GM19035 (cell line): ENCODE measurements around the gene CARD16.

Source experiments
- ATAC-seq: cut with Tn5 transposase; IDR thresholded peaks from one replicate; pipeline ENCODE4 v1.9.1; 2021; ENCODE audit not compliant: unreplicated experiment

CARD16 gene

GRCh38 chr11:105051559-105051958 lies 6.4 kb upstream of the CARD16 start:
- no peak for ATAC-seq

- ATAC-seq: no peak
Measured at GRCh38 chr11:105049481-105049880, 4.3 kb upstream of the CARD16 start.

DNA sequence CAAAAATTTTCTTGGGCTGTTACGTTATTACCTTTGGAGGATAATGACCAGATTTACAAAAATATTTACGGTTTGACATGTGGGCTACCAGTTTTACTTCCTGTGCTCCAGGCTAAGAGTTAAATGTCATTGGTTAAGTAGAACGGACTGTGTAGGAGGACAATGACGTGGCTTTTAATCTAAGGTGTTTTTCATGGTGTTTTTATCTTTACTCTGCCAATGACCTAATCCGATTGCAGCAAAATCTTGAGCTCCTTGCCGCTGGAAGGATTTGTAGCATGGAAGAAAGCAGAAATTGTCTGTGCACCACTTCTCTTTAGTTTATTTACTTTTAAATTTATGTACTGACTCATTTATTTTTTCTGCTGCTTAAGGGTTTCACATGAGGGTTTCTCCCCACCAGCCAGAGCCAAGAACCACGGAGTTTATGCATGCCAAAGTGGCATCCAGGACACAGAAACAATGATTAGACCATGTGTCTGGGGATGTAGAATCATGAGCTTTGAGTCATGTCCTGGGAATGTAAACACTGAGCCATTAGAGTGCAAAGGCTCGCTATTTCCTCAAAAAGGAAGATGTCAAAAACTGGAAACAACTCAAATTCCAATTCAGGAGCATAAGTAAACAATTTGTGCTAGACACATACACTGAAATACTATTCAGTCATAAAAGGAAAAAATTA lies 1.9 kb upstream of the CARD16 start:
- no peak for ATAC-seq

GRCh38 chr11:105045676-105046296 lies 651 bp upstream of the CARD16 start:
- no peak for ATAC-seq

GRCh38 chr11:105042178-105042577 lies 3.0 kb downstream of the CARD16 start:
- ATAC-seq: no peak

- ATAC-seq: no peak
Measured at GRCh38 chr11:105040703-105041102, 4.4 kb downstream of the CARD16 start.

GRCh38 chr11:105034813-105035620 lies 10.1 kb downstream of the CARD16 start, which contains the start of gene CASP1:
Gene CASP1 (minus strand): TSS chr11:105035144. CDS start chr11:105035113, 31 bp downstream.
- peak; percentile 93 for ATAC-seq

GRCh38 chr11:105034388-105034787 lies 10.7 kb downstream of the CARD16 start:
- peak; percentile 4 for ATAC-seq

DNA sequence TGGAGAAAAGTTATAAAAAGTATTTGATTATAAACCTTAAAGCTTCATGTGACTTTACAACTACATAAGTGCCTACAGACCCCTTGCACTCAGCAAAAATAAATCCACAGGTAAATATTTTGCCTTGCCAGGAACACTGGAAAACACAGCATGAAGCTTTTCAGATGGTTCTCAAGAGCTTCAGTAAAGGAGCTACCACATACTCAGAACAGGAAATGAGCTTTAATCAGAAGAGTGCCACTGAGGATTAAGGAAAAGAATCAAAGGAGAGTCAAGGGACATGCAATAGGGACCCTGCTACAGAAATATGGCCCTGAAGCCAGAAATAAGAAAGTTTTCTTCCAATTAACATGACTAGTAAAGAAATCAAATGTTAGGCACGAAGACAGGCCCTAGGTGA lies 11.4 kb downstream of the CARD16 start:
- no peak for ATAC-seq

DNA sequence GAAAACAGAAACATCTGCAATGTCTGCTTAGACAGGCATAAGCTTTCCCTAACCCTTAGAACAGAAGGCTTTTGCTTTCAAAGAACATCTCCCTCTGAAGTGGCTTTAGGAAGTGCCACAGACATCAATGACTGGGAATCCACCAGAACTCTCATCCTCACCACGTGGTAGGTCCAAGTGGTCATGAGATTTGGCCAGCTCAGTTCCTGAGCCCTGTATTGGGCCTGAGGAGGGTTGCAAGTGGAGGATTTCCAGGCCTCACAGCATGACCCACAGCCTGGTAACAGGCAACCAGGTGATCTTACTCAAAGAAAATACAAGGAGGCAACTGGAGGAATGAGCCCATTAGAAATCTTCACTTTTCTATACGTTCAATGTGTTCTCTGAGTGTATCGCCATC lies 11.8 kb downstream of the CARD16 start:
- no peak for ATAC-seq

- ATAC-seq: no peak
Measured at GRCh38 chr11:105032495-105032894, 12.6 kb downstream of the CARD16 start.

GRCh38 chr11:105027678-105028077 lies 17.5 kb downstream of the CARD16 start:
- ATAC-seq: no peak

GRCh38 chr11:105024394-105024793 lies 20.7 kb downstream of the CARD16 start:
- no peak for ATAC-seq

DNA sequence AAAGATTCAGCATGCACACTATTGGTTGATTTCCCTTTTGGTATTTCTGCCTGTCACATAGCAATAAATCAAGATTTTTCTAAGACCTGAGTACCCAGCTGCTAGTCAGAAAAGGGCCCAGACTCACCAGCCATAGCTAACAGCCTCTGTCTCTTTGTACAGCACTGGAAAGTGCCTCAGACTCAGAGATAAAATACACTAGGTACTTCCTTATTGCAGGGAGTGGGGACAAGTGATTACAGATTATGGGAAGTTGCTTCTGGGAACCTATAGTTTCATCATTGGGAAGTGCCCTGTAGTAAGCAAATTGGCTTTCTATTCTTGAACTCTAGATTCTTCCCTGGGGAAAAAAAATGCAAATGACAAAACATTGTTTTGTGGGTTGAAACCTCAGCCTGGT lies 22.1 kb downstream of the CARD16 start, which contains the start of gene CASP5:
CASP5 (minus strand) TSS at position 166 of the 400 bp plus-strand sequence; CDS start at position 134, 32 bp downstream.
- ATAC-seq: no peak

GRCh38 chr11:105022527-105022926 lies 22.6 kb downstream of the CARD16 start:
- no peak for ATAC-seq

DNA sequence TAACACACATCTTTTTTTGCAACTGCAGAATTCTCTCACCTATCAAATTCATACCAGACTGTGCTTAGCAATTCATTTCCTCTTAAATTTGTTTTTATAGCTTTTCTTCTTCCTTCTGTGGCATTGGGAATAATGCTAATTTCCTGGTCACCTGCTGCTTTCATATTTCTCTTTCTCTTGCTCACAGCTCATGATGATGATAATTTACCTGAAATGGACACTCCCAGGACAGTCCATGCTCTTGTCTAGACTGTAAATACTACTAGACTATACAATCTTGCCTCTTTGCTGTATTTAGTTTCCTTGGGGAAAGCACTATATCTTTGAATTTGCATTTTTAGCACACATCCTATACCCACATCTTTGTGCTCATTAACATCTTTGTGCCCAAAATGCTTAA lies 37.7 kb downstream of the CARD16 start:
- ATAC-seq: no peak

GRCh38 chr11:105005451-105005845 lies 39.7 kb downstream of the CARD16 start:
- ATAC-seq: no peak

GRCh38 chr11:105004021-105004420 lies 41.1 kb downstream of the CARD16 start:
- no peak for ATAC-seq

DNA sequence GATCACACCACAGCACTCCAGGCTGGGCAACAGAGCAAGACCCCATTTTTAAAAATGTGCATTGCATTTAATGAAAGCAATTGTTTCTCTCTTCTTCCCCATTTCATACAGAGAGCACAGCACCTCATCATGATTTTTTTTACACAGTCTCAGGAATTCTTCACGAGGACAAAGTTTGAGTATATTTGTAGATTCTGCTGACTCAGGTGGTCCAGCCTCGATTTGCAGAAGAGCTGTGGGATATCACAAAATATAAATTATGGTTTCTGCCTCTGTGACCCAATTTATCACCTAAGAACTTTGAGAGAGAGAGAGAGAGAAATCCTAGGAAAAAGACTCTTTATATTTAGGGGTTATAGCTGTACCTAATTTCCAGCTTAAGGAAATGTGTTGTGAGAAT lies 42.0 kb downstream of the CARD16 start:
- no peak for ATAC-seq

- peak; percentile 88 for ATAC-seq
Measured at GRCh38 chr11:105000797-105001196, 44.3 kb downstream of the CARD16 start.

DNA sequence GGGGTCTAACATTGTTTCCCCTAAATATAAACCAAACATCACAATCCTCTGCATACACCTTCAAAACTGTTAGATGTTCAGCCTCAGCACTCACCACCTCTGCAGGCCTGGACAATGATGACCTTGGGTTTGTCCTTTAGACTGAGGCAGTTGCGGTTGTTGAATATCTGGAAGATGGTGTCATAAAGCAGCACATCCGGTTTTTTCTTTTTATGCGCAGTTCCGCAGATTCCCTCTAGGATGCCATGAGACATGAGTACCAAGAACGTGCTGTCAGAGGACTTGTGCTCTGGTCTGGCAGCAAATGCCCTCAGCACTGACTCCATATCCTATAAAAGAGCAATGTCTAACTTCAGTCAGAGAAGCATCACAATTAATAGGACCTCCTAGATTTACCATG lies 45.0 kb downstream of the CARD16 start:
- ATAC-seq: no peak

- no peak for ATAC-seq
Measured at GRCh38 chr11:104999721-105000120, 45.4 kb downstream of the CARD16 start.
